ENCODE data around the gene CRISPLD2.

DNA sequence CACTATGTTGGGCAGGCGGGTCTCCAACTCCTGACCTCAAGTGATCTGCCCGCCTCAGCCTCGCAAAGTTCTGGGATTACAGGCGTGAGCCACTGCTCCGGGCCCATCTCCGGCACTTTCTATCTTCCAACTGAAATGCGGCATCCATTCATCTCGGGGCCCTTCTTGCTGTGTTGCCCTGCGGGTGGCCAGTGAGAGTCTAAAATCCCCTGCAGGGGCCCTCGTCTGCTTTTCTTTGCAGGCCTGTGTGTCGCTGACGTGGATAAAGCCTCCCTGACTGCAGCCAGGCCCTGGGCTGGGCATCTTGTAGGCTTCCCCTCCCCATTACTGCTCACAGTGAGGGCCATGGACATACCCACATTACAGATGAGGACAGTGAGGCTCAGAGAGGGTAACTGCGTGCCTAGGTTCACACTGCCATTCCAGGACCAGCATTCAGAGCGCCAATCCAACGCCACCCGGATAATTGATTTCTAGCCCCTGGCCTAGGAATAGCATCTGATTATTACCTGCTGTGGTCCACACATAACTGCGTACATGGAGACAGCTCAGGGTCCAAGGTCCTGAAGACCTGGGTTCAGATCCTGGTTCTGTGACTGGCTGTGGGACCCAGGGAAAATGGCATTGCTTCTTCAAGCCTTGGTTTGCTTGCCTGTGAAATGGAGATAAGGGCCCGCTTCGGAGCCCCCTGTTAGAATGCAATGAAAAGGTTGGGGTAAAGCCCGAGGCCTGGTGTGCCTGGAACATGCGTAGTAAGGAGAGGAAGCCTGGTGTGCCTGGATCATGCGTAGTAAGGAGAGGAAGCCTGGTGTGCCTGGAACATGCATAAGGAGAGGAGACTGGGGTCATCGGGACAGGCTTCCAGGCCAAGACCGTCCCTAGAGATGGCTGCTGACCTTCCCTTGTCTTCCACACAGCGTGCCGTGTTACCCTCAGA lies 25.0 kb downstream of the CRISPLD2 start:
- TF ChIP-seq, protein P1, sequence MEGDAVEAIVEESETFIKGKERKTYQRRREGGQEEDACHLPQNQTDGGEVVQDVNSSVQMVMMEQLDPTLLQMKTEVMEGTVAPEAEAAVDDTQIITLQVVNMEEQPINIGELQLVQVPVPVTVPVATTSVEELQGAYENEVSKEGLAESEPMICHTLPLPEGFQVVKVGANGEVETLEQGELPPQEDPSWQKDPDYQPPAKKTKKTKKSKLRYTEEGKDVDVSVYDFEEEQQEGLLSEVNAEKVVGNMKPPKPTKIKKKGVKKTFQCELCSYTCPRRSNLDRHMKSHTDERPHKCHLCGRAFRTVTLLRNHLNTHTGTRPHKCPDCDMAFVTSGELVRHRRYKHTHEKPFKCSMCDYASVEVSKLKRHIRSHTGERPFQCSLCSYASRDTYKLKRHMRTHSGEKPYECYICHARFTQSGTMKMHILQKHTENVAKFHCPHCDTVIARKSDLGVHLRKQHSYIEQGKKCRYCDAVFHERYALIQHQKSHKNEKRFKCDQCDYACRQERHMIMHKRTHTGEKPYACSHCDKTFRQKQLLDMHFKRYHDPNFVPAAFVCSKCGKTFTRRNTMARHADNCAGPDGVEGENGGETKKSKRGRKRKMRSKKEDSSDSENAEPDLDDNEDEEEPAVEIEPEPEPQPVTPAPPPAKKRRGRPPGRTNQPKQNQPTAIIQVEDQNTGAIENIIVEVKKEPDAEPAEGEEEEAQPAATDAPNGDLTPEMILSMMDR (conservative IDR thresholded peaks at IDR 0.05 in 1 of 2, IDR thresholded peaks at IDR 0.05 in 1 of 2; ENCODE audit: low read depth in 1 of 2, low read length in 2 of 2) = no peak
- no peak for TF ChIP-seq EZH2 (IDR thresholded peaks at IDR 0.05; ENCODE audit: low read length, missing control alignments)
